Caco-2 (cell line): Measurements from ENCODE around the gene TRIM31. TPM values are rescaled to one million over a fixed set of nuclear protein-coding genes. Genes with fewer than 3 reads are reported as not detected.
A peak's percentile ranks its signal among the peaks of the same experiment; 100 is the strongest.

Experiments
- BruUV-seq: library from RNA; stranded (reverse); fragments of 400-500 nt; replicated peaks from 2 replicates; lab custom pipeline; 2021; lab: Mats Ljungman, UMichigan
- CTCF ChIA-PET: fragments of 300-600 bp; sonication (Branson Sonifier 250); formaldehyde crosslinking; loops from one replicate; lab custom pipeline; 2022; ENCODE audit warnings: antibody characterized with exemption; lab: Charles Lee
- POLR2A ChIA-PET: fragments of 300-600 bp; sonication (Branson Sonifier 250); formaldehyde crosslinking; loops from one replicate; lab custom pipeline; 2022; ENCODE audit warnings: antibody characterized with exemption; lab: Charles Lee
- DNase-seq, 2 experiments: peaks; one replicate each; pipeline versions ENCODE4 v3.0.0 to v3.0.0-alpha.2; 2020 to 2022
- H3K27me3 ChIP-seq: replicated peaks from 2 replicates; pipeline ENCODE4 v1.6.0; 2011; ENCODE audit warnings: low read length; ENCODE audit not compliant: control insufficient read depth, insufficient read depth
- H3K36me3 ChIP-seq: 2 replicates; pipeline ENCODE4 v1.5.1; 2011; ENCODE audit warnings: low read length; ENCODE audit not compliant: control insufficient read depth, insufficient read depth
- H3K4me1 ChIP-seq: fragments of 250-450 bp; sonication (Bioruptor Pico); 2 replicates; pipeline ENCODE4 v1.5.1; 2020; ENCODE audit warnings: mild to moderate bottlenecking
- H3K4me3 ChIP-seq: 2 replicates; pipeline ENCODE4 v1.5.1; 2011; ENCODE audit warnings: low read depth, mild to moderate bottlenecking, control low read depth, low read length
- H3K9me3 ChIP-seq: fragments of 250-450 bp; sonication (Bioruptor Pico); 2 replicates; pipeline ENCODE4 v1.5.1; 2020; ENCODE audit warnings: mild to moderate bottlenecking, moderate library complexity
- H3K27ac Mint-ChIP-seq: one replicate; pipeline ENCODE4 v1.8.0; 2022; ENCODE audit warnings: mixed read lengths; ENCODE audit not compliant: unreplicated experiment
- H3K27me3 Mint-ChIP-seq: one replicate; pipeline ENCODE4 v1.8.0; 2022; ENCODE audit warnings: mixed read lengths; ENCODE audit not compliant: insufficient read depth, unreplicated experiment
- H3K36me3 Mint-ChIP-seq: one replicate; pipeline ENCODE4 v1.8.0; 2022; ENCODE audit warnings: mild to moderate bottlenecking, mixed read lengths; ENCODE audit not compliant: insufficient read depth, unreplicated experiment
- H3K4me1 Mint-ChIP-seq: one replicate; pipeline ENCODE4 v1.8.0; 2022; ENCODE audit warnings: low read depth, mixed read lengths; ENCODE audit not compliant: unreplicated experiment
- H3K4me3 Mint-ChIP-seq: one replicate; pipeline ENCODE4 v1.8.0; 2022; ENCODE audit warnings: mild to moderate bottlenecking, moderate library complexity, mixed read lengths; ENCODE audit not compliant: unreplicated experiment
- H3K9me3 Mint-ChIP-seq: one replicate; pipeline ENCODE4 v1.8.0; 2022; ENCODE audit warnings: mixed read lengths; ENCODE audit not compliant: unreplicated experiment
- intact Hi-C: fragments of 100-400 bp; cut with micrococcal nuclease; formaldehyde crosslinking; loops from one replicate; pipeline ENCODE4 v1.10.0; 2022; ENCODE audit not compliant: unreplicated experiment
- total RNA-seq: library from RNA; stranded (reverse); gene quantifications from 2 replicates; pipeline ENCODE4 v1.2.3, GENCODE V29; 2022
- TF ChIP-seq, protein P1 (sequence below), 2 experiments: fragments of 200-600 bp in 1 of 2; IDR thresholded peaks; 1 replicate in 1 of 2; 2 replicates in 1 of 2; pipeline versions ENCODE4 v1.5.1 to v1.8.0; 2011 to 2022; ENCODE audit warnings: antibody characterized with exemption in 1 of 2, control low read depth in 1 of 2, inconsistent platforms in 1 of 2, low read depth in 1 of 2, low read length in 1 of 2, mild to moderate bottlenecking in 1 of 2, moderate library complexity in 1 of 2; ENCODE audit not compliant: insufficient read depth in 1 of 2, severe bottlenecking in 1 of 2, unreplicated experiment in 1 of 2

TRIM31 gene
- total RNA-seq, 1 experiment from 2014 or later: 0.70 TPM

DNA sequence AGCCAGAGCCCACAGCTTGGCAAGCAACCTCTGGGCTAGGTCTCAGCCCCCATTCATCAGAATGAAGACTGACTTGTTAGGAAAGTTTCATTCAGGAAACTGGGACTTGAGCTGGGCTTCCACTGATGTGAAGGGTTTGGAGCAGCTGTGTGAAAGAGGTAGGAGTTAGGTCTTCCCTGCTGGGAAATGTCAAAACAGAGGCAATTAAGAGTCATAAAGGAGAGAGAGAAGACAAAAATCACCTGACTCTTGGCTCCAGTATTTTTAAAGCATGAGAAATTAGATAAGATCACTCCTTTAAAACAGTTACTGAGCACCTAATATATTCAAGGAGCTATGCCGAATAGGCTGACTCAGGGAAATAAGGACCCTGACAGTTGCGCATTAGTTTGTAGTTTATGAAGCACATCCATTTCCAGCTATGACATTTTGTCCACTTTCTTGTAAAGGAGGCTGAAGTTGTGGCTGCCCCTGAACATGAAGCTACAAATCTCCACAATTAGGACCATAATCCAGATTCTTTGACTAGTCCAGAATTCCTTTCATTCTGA, 19.1 kb upstream of the TRIM31 start:
- H3K36me3 ChIP-seq: no peaks in the 10 kb centered on the region
- no peak overlapping the region for H3K27ac Mint-ChIP-seq
- H3K4me1 Mint-ChIP-seq: peaks cover 18% of the 10 kb centered on the region
- no peaks in the 10 kb centered on the region for H3K27me3 Mint-ChIP-seq
- no peaks in the 10 kb centered on the region for H3K9me3 ChIP-seq
- H3K36me3 Mint-ChIP-seq: no peaks in the 10 kb centered on the region
- intact Hi-C loops: loop anchor here (1.0 to 2.0 kb wide), 3 partner anchors 29 to 57 kb away; partner anchors contain the start of gene RNF39
- H3K4me1 ChIP-seq: peaks cover 21% of the 10 kb centered on the region
- DNase-seq: no peak
- TF ChIP-seq, protein P1, sequence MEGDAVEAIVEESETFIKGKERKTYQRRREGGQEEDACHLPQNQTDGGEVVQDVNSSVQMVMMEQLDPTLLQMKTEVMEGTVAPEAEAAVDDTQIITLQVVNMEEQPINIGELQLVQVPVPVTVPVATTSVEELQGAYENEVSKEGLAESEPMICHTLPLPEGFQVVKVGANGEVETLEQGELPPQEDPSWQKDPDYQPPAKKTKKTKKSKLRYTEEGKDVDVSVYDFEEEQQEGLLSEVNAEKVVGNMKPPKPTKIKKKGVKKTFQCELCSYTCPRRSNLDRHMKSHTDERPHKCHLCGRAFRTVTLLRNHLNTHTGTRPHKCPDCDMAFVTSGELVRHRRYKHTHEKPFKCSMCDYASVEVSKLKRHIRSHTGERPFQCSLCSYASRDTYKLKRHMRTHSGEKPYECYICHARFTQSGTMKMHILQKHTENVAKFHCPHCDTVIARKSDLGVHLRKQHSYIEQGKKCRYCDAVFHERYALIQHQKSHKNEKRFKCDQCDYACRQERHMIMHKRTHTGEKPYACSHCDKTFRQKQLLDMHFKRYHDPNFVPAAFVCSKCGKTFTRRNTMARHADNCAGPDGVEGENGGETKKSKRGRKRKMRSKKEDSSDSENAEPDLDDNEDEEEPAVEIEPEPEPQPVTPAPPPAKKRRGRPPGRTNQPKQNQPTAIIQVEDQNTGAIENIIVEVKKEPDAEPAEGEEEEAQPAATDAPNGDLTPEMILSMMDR (IDR thresholded peaks at IDR 0.05; ENCODE audit: insufficient read depth in 1 of 2, low read depth in 1 of 2, low read length in 1 of 2, severe bottlenecking in 1 of 2, unreplicated experiment in 1 of 2): no peak
- H3K9me3 Mint-ChIP-seq: no peaks in the 10 kb centered on the region
- H3K4me3 ChIP-seq: no peak overlapping the region
- no peak overlapping the region for H3K4me3 Mint-ChIP-seq
- ChIA-PET POLR2A (no interaction called here), CTCF (interaction anchor here (0.9 to 8.2 kb wide), 2 partner anchors 8 to 29 kb away, joined by 4 to 236 read pairs; no protein-coding TSS in a partner anchor)
- no peaks in the 10 kb centered on the region for H3K27me3 ChIP-seq
- BruUV-seq: no TSS peak

DNA sequence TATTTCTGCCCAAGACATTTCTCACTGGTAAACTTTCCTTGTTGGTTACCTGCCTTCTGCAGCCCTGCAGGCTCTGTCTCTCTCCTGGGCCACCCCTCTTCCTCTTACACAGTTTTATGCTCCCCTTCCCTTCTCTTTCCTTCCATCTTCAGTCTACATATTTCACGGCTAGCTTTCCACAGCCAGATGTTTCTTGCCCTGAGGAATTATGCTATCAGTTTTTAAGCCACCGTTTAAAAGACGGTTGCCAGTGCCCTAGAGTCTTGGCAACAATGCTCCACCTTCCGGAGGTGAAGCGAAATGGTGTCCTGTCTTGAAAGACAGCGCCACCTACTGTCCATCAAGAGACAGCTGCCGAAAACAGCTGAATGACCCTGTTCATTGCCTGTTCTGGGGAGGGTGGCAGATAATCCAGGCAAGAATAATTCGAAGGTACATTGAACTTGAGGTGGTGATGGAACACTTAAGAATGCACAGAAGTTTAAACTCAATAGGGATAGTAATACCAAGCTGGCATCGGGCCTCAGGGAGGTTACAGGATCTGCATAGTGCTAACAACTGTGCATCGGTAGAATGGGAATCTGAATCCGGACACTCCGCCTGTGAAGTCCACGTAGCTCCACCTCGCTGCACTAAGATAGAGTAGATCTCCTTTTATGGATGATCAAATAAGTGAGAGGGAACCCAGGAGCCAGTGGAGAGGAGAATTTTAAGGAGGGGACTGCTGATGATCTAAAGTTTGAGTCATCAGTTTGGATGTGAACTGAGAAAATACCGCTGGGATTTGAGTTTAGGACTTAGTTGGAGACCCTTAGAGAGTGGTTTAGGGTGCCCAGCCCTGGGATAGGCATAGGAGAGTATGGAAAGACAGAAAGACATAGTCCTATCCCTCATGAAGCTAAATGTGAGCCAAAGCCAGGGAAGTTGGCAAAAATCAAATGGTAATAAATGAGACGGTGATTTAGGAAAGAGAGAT, 18.3 kb upstream of the TRIM31 start:
- Mint-ChIP-seq H3K27me3 (no peaks in the 10 kb centered on the region), H3K9me3 (no peaks in the 10 kb centered on the region), H3K36me3 (no peaks in the 10 kb centered on the region), H3K4me3 (peak overlapping the region; percentile 54), H3K4me1 (peaks cover 18% of the 10 kb centered on the region), H3K27ac (peak overlapping the region; percentile 44)
- no peaks in the 10 kb centered on the region for H3K36me3 ChIP-seq
- H3K9me3 ChIP-seq: no peaks in the 10 kb centered on the region
- no peak overlapping the region for H3K4me3 ChIP-seq
- peaks cover 21% of the 10 kb centered on the region for H3K4me1 ChIP-seq
- BruUV-seq: no TSS peak
- ChIA-PET CTCF (interaction anchor here (0.5 to 8.2 kb wide), 10 partner anchors 18 to 177 kb away, joined by 3 to 236 read pairs (median 4); partner anchors contain the start of genes POLR1H, PPP1R11, TRIM15 and TRIM26), POLR2A (interaction anchor here (0.7 to 1.0 kb wide), 2 partner anchors 28 to 29 kb away, joined by 3 to 4 read pairs; no protein-coding TSS in a partner anchor)
- TF ChIP-seq, protein P1 (IDR thresholded peaks at IDR 0.05; ENCODE audit: insufficient read depth in 1 of 2, low read depth in 1 of 2, low read length in 1 of 2, severe bottlenecking in 1 of 2, unreplicated experiment in 1 of 2): peak; percentile 97 to 99
- intact Hi-C loops: loop anchor here (1.0 to 2.0 kb wide), 3 partner anchors 28 to 56 kb away; partner anchors contain the start of gene RNF39
- DNase-seq: peak; percentile 75 to 83
- H3K27me3 ChIP-seq: no peaks in the 10 kb centered on the region

DNA sequence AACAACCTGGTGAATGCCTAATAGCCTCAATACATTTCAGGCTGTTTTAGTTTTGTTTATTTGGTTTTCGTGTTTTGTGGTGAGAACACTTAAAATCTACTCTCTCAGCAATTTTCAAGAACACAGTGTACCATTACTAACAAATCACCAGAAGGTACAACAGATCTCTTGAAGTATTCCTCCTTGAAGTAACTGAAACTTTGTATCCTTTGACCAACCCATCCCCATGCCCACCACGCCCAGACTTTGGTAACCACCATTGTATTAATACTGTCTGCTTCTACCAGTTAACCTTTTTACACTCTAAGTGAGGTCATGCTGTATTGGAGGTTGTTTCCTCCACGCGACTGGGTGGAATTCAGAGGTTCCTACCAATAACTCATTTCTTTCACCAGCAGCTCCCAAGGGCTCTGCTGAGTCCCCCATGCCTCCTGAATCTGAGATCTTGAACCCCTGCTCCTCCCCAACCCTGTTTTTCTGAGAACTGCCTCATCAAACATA, 17.3 kb upstream of the TRIM31 start:
- ChIA-PET POLR2A (no interaction called here), CTCF (interaction anchor here (0.5 to 8.2 kb wide), 5 partner anchors 27 to 149 kb away, joined by 3 to 236 read pairs (median 4); partner anchors contain the start of genes POLR1H, PPP1R11 and TRIM15)
- Histone ChIP-seq H3K36me3 (no peaks in the 10 kb centered on the region), H3K9me3 (no peaks in the 10 kb centered on the region), H3K27me3 (no peaks in the 10 kb centered on the region), H3K4me1 (peaks cover 21% of the 10 kb centered on the region), H3K4me3 (no peak overlapping the region)
- Mint-ChIP-seq H3K27me3 (no peaks in the 10 kb centered on the region), H3K36me3 (no peaks in the 10 kb centered on the region), H3K4me1 (peaks cover 18% of the 10 kb centered on the region), H3K27ac (peak overlapping the region; percentile 71), H3K4me3 (peak overlapping the region; percentile 55), H3K9me3 (no peaks in the 10 kb centered on the region)
- intact Hi-C loops: loop anchor here (2.0 kb wide), 1 partner anchor 55 kb away; the partner anchor contains the start of gene RNF39
- TSS peak; percentile 98 for BruUV-seq
- DNase-seq: no peak
- TF ChIP-seq, protein P1 (IDR thresholded peaks at IDR 0.05; ENCODE audit: insufficient read depth in 1 of 2, low read depth in 1 of 2, low read length in 1 of 2, severe bottlenecking in 1 of 2, unreplicated experiment in 1 of 2): no peak
